GM12878 (cell line): ENCODE data around the gene ALG6. TPM values are rescaled to one million over a fixed set of nuclear protein-coding genes. Genes with fewer than 3 reads are reported as not detected.

Source experiments
- ATAC-seq: fragments of 200-7000 bp; cut with Tn5 transposase; 3 replicates; pipeline ENCODE4 v1.9.1; 2020; ENCODE audit warnings: mild to moderate bottlenecking, moderate library complexity
- BruUV-seq: library from RNA; stranded (reverse); fragments of 400-500 nt; replicated peaks from 2 replicates; lab custom pipeline; 2021; lab: Mats Ljungman, UMichigan
- CTCF ChIA-PET: fragments of 300-600 bp; sonication (Branson Sonifier 250); formaldehyde crosslinking; extraction: SDS; loops from one replicate; lab custom pipeline; 2021; ENCODE audit warnings: inconsistent platforms; lab: Yijun Ruan, JAX
- POLR2A ChIA-PET: fragments of 350-600 bp; formaldehyde crosslinking; extraction: SDS; loops from one replicate; lab custom pipeline; 2021; ENCODE audit warnings: inconsistent platforms; lab: Charles Lee
- RAD21 ChIA-PET: fragments of 300-600 bp; sonication (Branson Sonifier 250); formaldehyde crosslinking; loops from one replicate; lab custom pipeline; 2023; ENCODE audit warnings: antibody characterized with exemption; ENCODE audit not compliant: unreplicated experiment; lab: Charles Lee
- SMC1A ChIA-PET: fragments of 300-600 bp; sonication (Branson Sonifier 250); formaldehyde crosslinking; loops from one replicate; lab custom pipeline; 2023; ENCODE audit not compliant: unreplicated experiment, uncharacterized antibody; lab: Charles Lee
- DNase-seq: peaks from one replicate; pipeline ENCODE4 v3.0.0-alpha.2; 2011; ENCODE audit warnings: low read depth, low spot score
- FAIRE-seq: peaks from 3 replicates; lab custom pipeline; 2011; peaks lifted over from hg19 to GRCh38; lab: Jason Lieb, UNC
- H2AFZ ChIP-seq: 2 replicates; pipeline ENCODE4 v1.6.0; 2011; ENCODE audit warnings: low read depth, low read length, control low read depth; ENCODE audit not compliant: control insufficient read depth
- H3K27ac ChIP-seq: 2 replicates; pipeline ENCODE4 v1.5.1; 2011; ENCODE audit warnings: control low read depth; ENCODE audit not compliant: control insufficient read depth, insufficient read depth
- H3K27me3 ChIP-seq, 2 experiments: replicated peaks in 1 of 2; 2 replicates each; pipeline versions ENCODE4 v1.6.0 to v1.6.1; 2011; ENCODE audit warnings: low read length in 1 of 2; ENCODE audit not compliant: control insufficient read depth in 2 of 2, insufficient read depth in 2 of 2
- H3K36me3 ChIP-seq, 2 experiments: 2 replicates each; pipeline ENCODE4 v1.5.1; 2011; ENCODE audit warnings: low read length in 1 of 2; ENCODE audit not compliant: control insufficient read depth in 2 of 2, insufficient read depth in 2 of 2
- H3K4me1 ChIP-seq: 2 replicates; pipeline ENCODE4 v1.6.1; 2011; ENCODE audit warnings: mild to moderate bottlenecking, low read length, moderate library complexity, mixed read lengths; ENCODE audit not compliant: control insufficient read depth, insufficient read depth
- H3K4me2 ChIP-seq: 2 replicates; pipeline ENCODE4 v1.6.0; 2011; ENCODE audit warnings: control low read depth; ENCODE audit not compliant: control insufficient read depth, insufficient read depth
- H3K4me3 ChIP-seq: fragments of 200-600 bp; sonication (generic); 2 replicates; pipeline ENCODE4 v1.5.1; 2016
- H3K79me2 ChIP-seq: 2 replicates; pipeline ENCODE4 v1.6.0; 2011; ENCODE audit warnings: low read length; ENCODE audit not compliant: control insufficient read depth, insufficient read depth
- H3K9ac ChIP-seq: 2 replicates; pipeline ENCODE4 v1.8.0; 2011; ENCODE audit warnings: low read length, control low read depth, mixed read lengths; ENCODE audit not compliant: control insufficient read depth, insufficient read depth
- H3K9me3 ChIP-seq: replicated peaks from 3 replicates; pipeline ENCODE4 v1.5.1; 2011; ENCODE audit warnings: mild to moderate bottlenecking, low read length; ENCODE audit not compliant: control insufficient read depth, insufficient read depth
- H4K20me1 ChIP-seq: 2 replicates; pipeline ENCODE4 v1.6.0; 2011; ENCODE audit not compliant: control insufficient read depth, insufficient read depth
- BRCA1 ChIP-seq: IDR thresholded peaks from 2 replicates; pipeline ENCODE4 v1.6.1; 2011; ENCODE audit warnings: low read depth, low read length, improper control_type of control experiment
- CEBPB ChIP-seq, 2 experiments: fragments of 150-350 bp in 1 of 2; IDR thresholded peaks; 2 replicates each; pipeline ENCODE4 v1.6.1; 2012 to 2014; ENCODE audit warnings: low read depth in 2 of 2, low read length in 2 of 2, borderline replicate concordance in 1 of 2, inconsistent platforms in 1 of 2
- EED ChIP-seq: sonication (generic); IDR thresholded peaks from 2 replicates; pipeline ENCODE4 v1.6.1; 2016; ENCODE audit warnings: antibody characterized with exemption, low read depth
- IKZF2 ChIP-seq, 2 experiments: fragments of 450-650 bp; IDR thresholded peaks; 2 replicates each; pipeline ENCODE4 v1.6.1; 2017; ENCODE audit warnings: mild to moderate bottlenecking in 2 of 2, moderate library complexity in 2 of 2
- JUNB ChIP-seq: IDR thresholded peaks from 2 replicates; pipeline ENCODE4 v1.6.1; 2016; ENCODE audit warnings: antibody characterized with exemption, mild to moderate bottlenecking
- NRF1 ChIP-seq: conservative IDR thresholded peaks from 2 replicates; pipeline ENCODE4 v1.6.1; 2011; ENCODE audit warnings: mild to moderate bottlenecking, low read depth, low read length, improper control_type of control experiment
- PRDM15 ChIP-seq: fragments of 450-650 bp; formaldehyde crosslinking; IDR thresholded peaks from 2 replicates; pipeline ENCODE4 v1.4.0; 2020; ENCODE audit warnings: mild to moderate bottlenecking, moderate library complexity
- RUNX3 ChIP-seq: IDR thresholded peaks from 2 replicates; pipeline ENCODE4 v1.6.1; 2012; ENCODE audit warnings: low read length, inconsistent platforms
- WRNIP1 ChIP-seq: IDR thresholded peaks from 2 replicates; pipeline ENCODE4 v1.6.1; 2011; ENCODE audit warnings: low read depth, low read length, improper control_type of control experiment, borderline replicate concordance
- WGBS: methylation state at CpG from one replicate; pipeline ENCODE4 v1.1.6; 2016; ENCODE audit warnings: low lambda C conversion rate; ENCODE audit not compliant: insufficient replicate concordance, insufficient coverage; ENCODE audit errors: missing lambda C conversion rate; 5-methylcytosine and 5-hydroxymethylcytosine counted together
- in situ Hi-C: fragments of 300-500 bp; cut with MboI; formaldehyde crosslinking; loops from 9 replicates; pipeline ENCODE4 v1.14.3; 2018; ENCODE audit warnings: mixed read lengths
- intact Hi-C: fragments of 100-400 bp; cut with micrococcal nuclease; formaldehyde crosslinking; loops from one replicate; pipeline ENCODE4 v1.14.2; 2022; ENCODE audit not compliant: unreplicated experiment
- polyA plus RNA-seq, 11 experiments: library from polyadenylated mRNA; depleted of rRNA in 4 of 11; unstranded in 6 of 11; stranded (reverse) in 5 of 11; fragments of >200 nt; fragmentation: Nextera tagmentation in 4 of 11; fragmentation: Illumina TruSeq in 1 of 11; extraction: Ambion mirVana in 4 of 11; extraction: Trizol in 1 of 11; gene quantifications; 1 replicate in 1 of 11; 2 replicates in 10 of 11; pipeline versions ENCODE4 v1.2.1 to v1.2.3, GENCODE V29; 2011 to 2016; ENCODE audit warnings: inconsistent platforms in 2 of 11, missing spikeins in 2 of 11, low read depth in 1 of 11
- total RNA-seq, 4 experiments: library from RNA; depleted of rRNA in 3 of 4; stranded (reverse); fragments of >200 nt in 3 of 4; fragmentation: Illumina TruSeq in 1 of 4; extraction: Trizol in 1 of 4; gene quantifications; 2 replicates each; pipeline versions ENCODE4 v1.2.1 to v1.2.3, GENCODE V29; 2013 to 2021

ALG6 gene
- total and polyA plus RNA-seq, 10 of the 15 experiments (the other 5 are each of a cell fraction or from before 2014, with no cell fraction given): 13.8 to 28.5 (median 17.1) TPM

DNA sequence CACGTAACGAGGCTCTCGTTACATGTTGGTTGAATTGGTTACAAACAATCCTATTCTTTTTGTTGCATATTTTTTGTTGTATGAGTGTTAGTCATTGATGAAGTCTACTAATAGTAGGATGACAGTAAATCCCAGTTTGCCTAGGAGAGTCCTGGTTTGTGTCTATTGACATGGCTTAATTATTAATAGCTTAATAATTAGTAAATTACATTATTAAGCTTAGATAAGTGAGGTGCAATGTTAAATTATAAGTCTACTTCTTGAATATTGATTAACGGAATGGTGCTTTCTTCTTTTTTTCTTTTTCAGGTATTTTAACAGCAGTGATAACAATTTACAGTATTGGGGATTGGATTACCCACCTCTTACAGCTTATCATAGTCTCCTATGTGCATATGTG lies 34.5 kb downstream of the ALG6 start:
- in situ Hi-C loops: no loop called here
- Histone ChIP-seq H3K4me2 (no peak overlapping the region), H3K36me3 (peaks cover 0 to 2% of the 10 kb centered on the region in 2 experiments; a peak in 2 of 4 replicates), H3K27me3 (no peaks in the 10 kb centered on the region), H3K27ac (no peak overlapping the region), H3K4me3 (no peak overlapping the region), H3K79me2 (no peaks in the 10 kb centered on the region), H4K20me1 (no peaks in the 10 kb centered on the region), H2AFZ (no peak overlapping the region), H3K9ac (no peak overlapping the region), H3K4me1 (no peaks in the 10 kb centered on the region), H3K9me3 (no peaks in the 10 kb centered on the region)
- WGBS: 97% methylated on average over 4 of the region's 4 CpGs
- BruUV-seq: no TSS peak
- no peak for FAIRE-seq
- TF ChIP-seq EED (no peak), IKZF2 (IDR thresholded peaks at IDR 0.05) (no peak), CEBPB (IDR thresholded peaks at IDR 0.05; ENCODE audit: borderline replicate concordance in 1 of 2, low read depth in 2 of 2, low read length in 2 of 2) (no peak), NRF1 (no peak), WRNIP1 (no peak)
- DNase-seq: no peak
- ChIA-PET CTCF (interaction anchor here (0.6 to 0.8 kb wide), 2 partner anchors 8 to 142 kb away, joined by 3 to 4 read pairs; no protein-coding TSS in a partner anchor), POLR2A (no interaction called here), RAD21 (no interaction called here), SMC1A (interaction anchor here (0.5 to 5.8 kb wide), 2 partner anchors 11 to 63 kb away, joined by 3 to 28 read pairs; no protein-coding TSS in a partner anchor)
- no peak for ATAC-seq
- intact Hi-C loops: loop anchor here (5.0 to 10.0 kb wide), 2 partner anchors 35 to 57 kb away; partner anchors contain the start of gene ALG6

DNA sequence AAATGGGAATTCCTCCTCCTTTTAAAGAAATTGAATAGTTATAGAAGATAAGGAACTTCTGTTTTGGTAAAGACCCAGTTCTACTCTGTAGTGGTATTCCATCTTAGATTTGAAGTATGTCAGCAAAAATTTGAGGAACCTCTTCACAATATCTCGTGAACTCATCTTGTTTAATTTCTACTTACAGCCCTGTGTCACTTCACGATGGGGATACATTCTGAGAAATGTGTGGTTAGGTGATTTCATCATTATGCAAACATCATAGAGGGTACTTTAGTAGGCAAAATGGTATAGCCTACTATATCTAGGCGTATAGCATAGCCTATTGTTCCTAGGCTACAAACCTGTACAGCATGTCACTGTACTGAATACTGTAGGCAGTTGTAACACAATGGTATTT lies 36.0 kb downstream of the ALG6 start:
- H3K9me3 ChIP-seq: no peaks in the 10 kb centered on the region
- H3K4me3 ChIP-seq: no peak overlapping the region
- no peaks in the 10 kb centered on the region for H4K20me1 ChIP-seq
- WGBS: 52% methylated on average over 3 of the region's 3 CpGs
- H2AFZ ChIP-seq: no peak overlapping the region
- no peaks in the 10 kb centered on the region for H3K4me1 ChIP-seq
- no peak overlapping the region for H3K4me2 ChIP-seq
- ATAC-seq (peak; percentile 21; the same call in 1 of the 3 replicates), FAIRE-seq (no peak), DNase-seq (no peak)
- in situ Hi-C loops: no loop called here
- POLR2A ChIA-PET: no interaction called here
- no peaks in the 10 kb centered on the region for H3K79me2 ChIP-seq
- intact Hi-C loops: loop anchor here (5.0 to 10.0 kb wide), 2 partner anchors 36 to 59 kb away; partner anchors contain the start of gene ALG6
- SMC1A ChIA-PET: interaction anchor here (0.6 to 5.8 kb wide), 2 partner anchors 9 to 13 kb away, joined by 3 to 28 read pairs; no protein-coding TSS in a partner anchor
- no peaks in the 10 kb centered on the region for H3K27me3 ChIP-seq
- CTCF ChIA-PET: interaction anchor here (0.8 to 1.4 kb wide), 2 partner anchors 13 to 30 kb away, joined by 3 read pairs; no protein-coding TSS in a partner anchor
- no peak overlapping the region for H3K9ac ChIP-seq
- no TSS peak for BruUV-seq
- no peak overlapping the region for H3K27ac ChIP-seq
- RAD21 ChIA-PET: no interaction called here
- peaks cover 0 to 2% of the 10 kb centered on the region in 2 experiments; a peak in 3 of 4 replicates for H3K36me3 ChIP-seq
- TF ChIP-seq JUNB (no peak), PRDM15 (CRISPR knock-in tag) (no peak), RUNX3 (no peak; the same call in 1 of the 2 replicates), BRCA1 (no peak)
